Measurements from ENCODE around the gene CFAP20DC.

The CFAP20DC gene

DNA sequence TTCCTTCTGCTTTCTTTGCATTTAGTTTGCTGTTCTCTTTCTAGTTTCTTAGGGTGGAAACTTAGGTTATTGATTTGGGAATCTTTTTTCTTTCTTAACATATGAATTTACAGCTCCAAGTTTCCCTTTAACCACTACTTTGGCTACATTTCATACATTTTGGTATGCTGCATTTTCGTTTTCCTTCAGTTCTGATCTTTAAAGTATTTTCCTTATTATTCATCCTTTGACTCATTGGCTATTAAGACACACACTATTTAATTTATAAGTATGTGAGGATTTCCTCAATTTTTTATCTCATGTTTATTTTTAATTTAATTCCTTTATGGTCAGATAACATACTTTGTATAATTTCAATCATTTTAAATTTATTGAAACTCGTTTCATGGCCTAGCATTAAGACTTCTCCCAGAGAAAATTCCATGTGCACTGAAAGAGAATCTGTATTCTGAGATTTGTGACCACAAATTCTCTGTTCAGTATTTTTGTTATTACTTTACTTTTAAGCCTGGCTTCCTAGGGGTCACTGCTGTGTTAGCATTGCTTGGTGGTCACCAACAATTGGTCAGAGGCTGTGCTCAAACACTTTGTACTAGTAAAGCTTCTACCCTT lies 87.7 kb downstream of the CFAP20DC start:
- Histone ChIP-seq H3K9ac (ENCODE audit: low read depth, low read length) (peak overlapping the region; percentile 49), H3K27me3 (ENCODE audit: control insufficient read depth, insufficient read depth, low read length) (no peaks in the 10 kb centered on the region), H3K4me2 (ENCODE audit: low read length) (peak overlapping the region; percentile 60), H3K36me3 (ENCODE audit: insufficient read depth, low read length) (no peaks in the 10 kb centered on the region), H3K9me3 (replicated peaks; ENCODE audit: low read length) (no peaks in the 10 kb centered on the region), H3K4me3 (ENCODE audit: low read length) (peak overlapping the region; percentile 22), H3K4me1 (ENCODE audit: control insufficient read depth, insufficient read depth, low read length) (peaks cover 38% of the 10 kb centered on the region)

DNA sequence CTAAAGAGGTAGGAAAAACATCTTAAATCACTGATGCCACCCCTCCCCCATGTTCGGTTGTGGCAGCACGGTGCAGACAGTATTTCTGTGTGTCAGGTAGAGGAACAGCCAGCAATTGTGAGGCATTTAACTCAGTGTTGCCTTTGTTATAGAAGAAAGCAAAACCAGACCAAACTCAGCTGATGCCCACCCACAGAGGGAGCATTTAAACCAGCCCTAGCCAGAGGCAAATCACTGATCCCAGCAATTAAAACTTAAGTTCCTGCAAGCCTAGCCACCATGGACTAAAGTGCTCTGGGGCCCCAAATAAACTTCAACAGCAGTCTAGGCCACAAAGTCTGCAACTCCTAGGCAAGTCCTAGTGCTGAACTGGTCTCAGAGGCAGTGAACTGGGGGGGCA lies 94.5 kb downstream of the CFAP20DC start:
- no peak overlapping the region for H3K4me2 ChIP-seq (ENCODE audit: low read length)
- peaks cover 10% of the 10 kb centered on the region for H3K4me1 ChIP-seq (ENCODE audit: control insufficient read depth, insufficient read depth, low read length)
- H3K9ac ChIP-seq (ENCODE audit: low read depth, low read length), result no peak overlapping the region
- no peak overlapping the region for H3K4me3 ChIP-seq (ENCODE audit: low read length)
- H3K9me3 ChIP-seq (replicated peaks; ENCODE audit: low read length), result no peaks in the 10 kb centered on the region
- no peaks in the 10 kb centered on the region for H3K36me3 ChIP-seq (ENCODE audit: insufficient read depth, low read length)
- H3K27me3 ChIP-seq (ENCODE audit: control insufficient read depth, insufficient read depth, low read length), result no peaks in the 10 kb centered on the region

DNA sequence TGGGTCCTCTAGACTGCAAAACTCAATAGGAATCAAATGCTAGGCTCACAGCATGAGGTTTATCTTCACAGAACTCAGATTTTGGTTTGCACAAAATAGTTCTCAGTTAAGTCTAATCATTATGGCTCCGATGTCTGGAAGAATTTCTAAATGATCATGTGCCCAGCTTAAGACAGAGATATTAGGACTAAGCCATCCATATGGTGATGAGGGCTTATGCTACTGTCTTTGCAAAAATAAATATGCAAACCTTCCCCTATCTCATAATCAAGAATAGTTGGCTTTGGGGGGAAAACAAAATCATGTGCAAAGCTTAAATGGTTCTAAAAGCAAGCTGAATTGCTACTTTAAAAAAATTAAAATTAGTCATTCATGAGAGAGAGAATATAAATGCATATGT lies 96.5 kb downstream of the CFAP20DC start:
- Histone ChIP-seq H3K36me3 (ENCODE audit: insufficient read depth, low read length) (no peaks in the 10 kb centered on the region), H3K9ac (ENCODE audit: low read depth, low read length) (no peak overlapping the region), H3K4me1 (ENCODE audit: control insufficient read depth, insufficient read depth, low read length) (peaks cover 10% of the 10 kb centered on the region), H3K9me3 (replicated peaks; ENCODE audit: low read length) (no peaks in the 10 kb centered on the region), H3K4me2 (ENCODE audit: low read length) (no peak overlapping the region), H3K4me3 (ENCODE audit: low read length) (no peak overlapping the region), H3K27me3 (ENCODE audit: control insufficient read depth, insufficient read depth, low read length) (no peaks in the 10 kb centered on the region)

DNA sequence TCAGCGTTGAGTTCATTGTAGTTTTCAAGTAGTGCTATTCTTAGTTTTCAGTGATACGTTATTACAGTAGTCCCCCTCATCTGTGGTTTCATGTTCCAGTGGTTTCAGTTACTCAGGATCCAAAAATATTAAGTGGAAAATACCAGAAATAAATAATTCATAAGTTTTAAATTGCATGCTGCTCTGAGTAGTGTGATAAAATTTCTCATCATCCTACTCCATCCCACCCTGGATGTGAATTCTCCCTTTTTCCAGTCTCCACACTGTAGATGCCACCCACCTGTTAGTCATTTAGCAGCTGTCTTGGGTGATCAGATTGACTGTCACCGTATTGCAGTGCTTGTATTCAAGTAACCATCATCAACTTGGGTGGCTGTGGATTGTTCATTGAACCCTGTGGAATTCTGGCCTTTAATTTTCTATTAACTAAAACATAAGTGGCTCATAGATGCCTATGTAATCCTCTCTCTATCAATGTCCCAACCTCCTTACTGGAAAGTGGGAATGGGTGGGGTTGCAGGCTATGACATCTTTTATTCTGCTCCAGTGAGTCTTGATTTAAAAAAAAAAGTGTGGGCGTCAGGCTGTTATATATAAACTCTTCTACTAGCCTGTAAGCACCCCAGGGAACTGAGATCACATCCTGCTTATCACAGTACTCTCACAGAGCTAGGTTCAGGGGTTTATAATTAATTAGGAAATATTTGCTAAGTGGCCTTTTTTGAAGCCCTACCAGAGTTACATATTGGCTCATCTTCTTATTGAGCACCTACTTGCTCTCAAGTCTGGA lies 97.5 kb downstream of the CFAP20DC start:
- Histone ChIP-seq H3K9me3 (replicated peaks; ENCODE audit: low read length) (no peaks in the 10 kb centered on the region), H3K9ac (ENCODE audit: low read depth, low read length) (no peak overlapping the region), H3K27me3 (ENCODE audit: control insufficient read depth, insufficient read depth, low read length) (no peaks in the 10 kb centered on the region), H3K4me3 (ENCODE audit: low read length) (no peak overlapping the region), H3K4me2 (ENCODE audit: low read length) (no peak overlapping the region), H3K36me3 (ENCODE audit: insufficient read depth, low read length) (no peaks in the 10 kb centered on the region), H3K4me1 (ENCODE audit: control insufficient read depth, insufficient read depth, low read length) (peaks cover 10% of the 10 kb centered on the region)

DNA sequence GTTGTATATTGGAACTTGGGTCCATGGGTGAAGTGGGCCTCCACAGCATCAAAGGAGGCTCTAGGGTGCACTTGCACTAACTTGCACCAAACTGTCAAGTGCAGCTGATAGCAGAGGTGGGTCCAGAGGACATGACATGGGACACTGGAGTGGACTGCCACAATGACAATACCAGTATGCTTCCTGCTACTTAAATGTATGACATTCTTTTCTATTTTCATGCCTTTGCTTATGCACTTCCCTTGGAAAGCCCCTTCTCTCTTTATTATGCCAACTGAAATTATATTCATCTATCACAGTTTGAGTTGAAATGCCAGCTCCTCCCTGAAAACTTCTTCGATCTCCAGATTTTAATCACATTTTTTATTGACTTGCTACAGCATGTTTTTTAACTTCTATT lies 101.8 kb downstream of the CFAP20DC start:
- Histone ChIP-seq H3K27me3 (ENCODE audit: control insufficient read depth, insufficient read depth, low read length) (no peaks in the 10 kb centered on the region), H3K36me3 (ENCODE audit: insufficient read depth, low read length) (no peaks in the 10 kb centered on the region), H3K4me3 (ENCODE audit: low read length) (no peak overlapping the region), H3K4me2 (ENCODE audit: low read length) (no peak overlapping the region), H3K9me3 (replicated peaks; ENCODE audit: low read length) (no peaks in the 10 kb centered on the region), H3K9ac (ENCODE audit: low read depth, low read length) (no peak overlapping the region), H3K4me1 (ENCODE audit: control insufficient read depth, insufficient read depth, low read length) (peaks cover 10% of the 10 kb centered on the region)

DNA sequence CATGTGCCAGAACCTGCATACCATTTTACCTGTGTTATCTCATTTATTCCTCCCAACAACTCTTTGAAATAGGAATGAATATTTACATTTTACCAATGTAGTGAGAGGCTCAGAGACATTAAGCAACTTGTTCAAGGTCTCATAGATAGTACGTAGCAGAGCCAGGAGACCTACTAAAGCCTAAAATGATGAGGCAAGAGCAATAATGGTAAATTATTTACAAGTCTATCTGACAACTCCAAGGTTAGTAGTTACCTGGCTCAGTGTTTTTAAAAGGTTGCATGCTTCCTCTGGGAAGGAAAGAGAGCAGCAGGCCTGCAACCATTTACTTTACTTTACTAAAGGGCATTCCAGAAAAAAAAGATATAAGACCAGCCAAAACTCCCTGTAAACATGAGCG lies 103.0 kb downstream of the CFAP20DC start:
- Histone ChIP-seq H3K9ac (ENCODE audit: low read depth, low read length) (no peak overlapping the region), H3K36me3 (ENCODE audit: insufficient read depth, low read length) (no peaks in the 10 kb centered on the region), H3K4me2 (ENCODE audit: low read length) (no peak overlapping the region), H3K27me3 (ENCODE audit: control insufficient read depth, insufficient read depth, low read length) (no peaks in the 10 kb centered on the region), H3K4me1 (ENCODE audit: control insufficient read depth, insufficient read depth, low read length) (no peaks in the 10 kb centered on the region), H3K9me3 (replicated peaks; ENCODE audit: low read length) (no peaks in the 10 kb centered on the region), H3K4me3 (ENCODE audit: low read length) (no peak overlapping the region)

DNA sequence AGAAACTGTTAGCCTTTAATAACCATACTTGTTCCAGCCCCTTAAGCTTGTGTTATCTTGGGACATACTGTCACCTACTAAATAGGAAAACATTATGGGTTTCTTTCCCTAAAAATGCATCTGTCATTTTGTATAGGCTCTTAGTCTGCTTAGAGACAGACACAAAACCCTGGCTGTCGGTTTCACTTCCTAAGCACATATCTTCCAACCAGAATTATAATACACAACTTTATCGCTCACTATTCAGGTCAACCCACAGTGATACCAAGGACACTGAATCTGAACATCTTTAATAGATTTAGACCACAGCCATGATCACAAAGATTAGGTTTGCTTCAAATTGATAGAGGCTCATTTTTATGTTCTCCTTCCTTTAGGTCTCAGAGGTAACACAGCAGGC lies 111.8 kb downstream of the CFAP20DC start:
- Histone ChIP-seq H3K9ac (ENCODE audit: low read depth, low read length) (no peak overlapping the region), H3K4me2 (ENCODE audit: low read length) (no peak overlapping the region), H3K9me3 (replicated peaks; ENCODE audit: low read length) (no peaks in the 10 kb centered on the region), H3K36me3 (ENCODE audit: insufficient read depth, low read length) (no peaks in the 10 kb centered on the region), H3K4me1 (ENCODE audit: control insufficient read depth, insufficient read depth, low read length) (no peaks in the 10 kb centered on the region), H3K27me3 (ENCODE audit: control insufficient read depth, insufficient read depth, low read length) (no peaks in the 10 kb centered on the region), H3K4me3 (ENCODE audit: low read length) (no peak overlapping the region)

DNA sequence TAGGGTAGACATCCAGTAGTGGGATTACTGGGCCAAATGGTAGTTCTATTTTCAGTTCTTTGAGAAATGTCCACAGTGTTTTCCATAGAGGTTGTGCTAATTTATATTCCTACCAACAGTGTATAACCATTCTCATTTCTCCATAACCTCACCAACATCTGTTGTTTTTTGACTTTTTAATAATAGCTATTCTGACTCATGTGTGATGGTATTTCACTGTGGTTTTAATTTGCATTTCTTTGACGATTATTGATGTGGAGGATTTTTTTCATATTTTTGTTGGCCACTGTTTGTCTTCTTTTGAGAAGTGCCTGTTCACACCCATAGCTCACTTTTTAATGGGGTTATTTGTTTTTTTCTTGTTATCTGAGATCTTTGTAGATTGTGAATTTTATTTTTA lies 125.2 kb downstream of the CFAP20DC start:
- no peaks in the 10 kb centered on the region for H3K9me3 ChIP-seq (replicated peaks; ENCODE audit: low read length)
- no peaks in the 10 kb centered on the region for H3K36me3 ChIP-seq (ENCODE audit: insufficient read depth, low read length)
- H3K4me2 ChIP-seq (ENCODE audit: low read length), result no peak overlapping the region

DNA sequence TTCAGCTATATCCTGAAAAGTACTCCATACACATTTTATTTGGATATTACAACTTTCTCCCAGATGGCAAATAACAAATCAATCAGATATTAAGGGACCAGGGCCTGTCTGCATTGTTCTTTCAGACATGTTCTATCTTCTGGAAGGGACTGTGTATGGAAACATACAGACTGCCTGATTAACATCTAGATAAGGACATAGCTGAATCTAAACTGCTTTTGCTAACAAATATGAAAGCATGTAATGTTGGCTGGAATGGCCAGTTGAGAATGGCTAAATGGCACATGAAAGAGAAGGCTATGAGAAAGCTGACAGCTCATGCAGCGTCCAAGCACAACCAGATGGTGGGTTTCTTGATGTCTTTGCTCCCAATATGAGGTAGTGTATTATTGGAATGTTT lies 149.4 kb downstream of the CFAP20DC start:
- Histone ChIP-seq H3K9me3 (replicated peaks; ENCODE audit: low read length) (no peaks in the 10 kb centered on the region), H3K9ac (ENCODE audit: low read depth, low read length) (no peak overlapping the region), H3K27me3 (ENCODE audit: control insufficient read depth, insufficient read depth, low read length) (no peaks in the 10 kb centered on the region), H3K4me2 (ENCODE audit: low read length) (no peak overlapping the region), H3K4me1 (ENCODE audit: control insufficient read depth, insufficient read depth, low read length) (peaks cover 5% of the 10 kb centered on the region), H3K4me3 (ENCODE audit: low read length) (no peak overlapping the region), H3K36me3 (ENCODE audit: insufficient read depth, low read length) (no peaks in the 10 kb centered on the region)

More for the DNA sequence above, 125.2 kb downstream of the CFAP20DC start:
- Histone ChIP-seq H3K4me3 (ENCODE audit: low read length) (no peak overlapping the region), H3K9ac (ENCODE audit: low read depth, low read length) (no peak overlapping the region), H3K27me3 (ENCODE audit: control insufficient read depth, insufficient read depth, low read length) (no peaks in the 10 kb centered on the region), H3K4me1 (ENCODE audit: control insufficient read depth, insufficient read depth, low read length) (no peaks in the 10 kb centered on the region)

DNA sequence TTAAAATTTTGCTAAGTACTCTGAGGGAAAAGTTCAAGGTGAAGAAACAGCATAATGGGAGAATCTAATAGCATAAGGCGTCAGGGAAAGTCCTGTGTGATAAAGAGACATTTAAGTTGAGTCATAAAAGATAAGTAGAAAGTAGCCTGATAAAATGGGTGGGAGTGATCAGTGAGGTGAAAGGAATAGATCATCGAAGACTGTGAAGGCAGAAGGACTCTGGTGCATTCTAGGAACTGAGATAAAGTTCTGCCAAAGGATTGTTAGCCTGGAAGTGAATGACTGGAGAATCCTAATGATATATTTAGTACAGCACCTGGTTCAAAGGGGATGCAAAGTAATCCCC lies 149.9 kb downstream of the CFAP20DC start:
- Histone ChIP-seq H3K4me2 (ENCODE audit: low read length) (no peak overlapping the region), H3K4me1 (ENCODE audit: control insufficient read depth, insufficient read depth, low read length) (peaks cover 5% of the 10 kb centered on the region), H3K9me3 (replicated peaks; ENCODE audit: low read length) (no peaks in the 10 kb centered on the region), H3K4me3 (ENCODE audit: low read length) (no peak overlapping the region), H3K27me3 (ENCODE audit: control insufficient read depth, insufficient read depth, low read length) (no peaks in the 10 kb centered on the region), H3K9ac (ENCODE audit: low read depth, low read length) (no peak overlapping the region), H3K36me3 (ENCODE audit: insufficient read depth, low read length) (no peaks in the 10 kb centered on the region)

DNA sequence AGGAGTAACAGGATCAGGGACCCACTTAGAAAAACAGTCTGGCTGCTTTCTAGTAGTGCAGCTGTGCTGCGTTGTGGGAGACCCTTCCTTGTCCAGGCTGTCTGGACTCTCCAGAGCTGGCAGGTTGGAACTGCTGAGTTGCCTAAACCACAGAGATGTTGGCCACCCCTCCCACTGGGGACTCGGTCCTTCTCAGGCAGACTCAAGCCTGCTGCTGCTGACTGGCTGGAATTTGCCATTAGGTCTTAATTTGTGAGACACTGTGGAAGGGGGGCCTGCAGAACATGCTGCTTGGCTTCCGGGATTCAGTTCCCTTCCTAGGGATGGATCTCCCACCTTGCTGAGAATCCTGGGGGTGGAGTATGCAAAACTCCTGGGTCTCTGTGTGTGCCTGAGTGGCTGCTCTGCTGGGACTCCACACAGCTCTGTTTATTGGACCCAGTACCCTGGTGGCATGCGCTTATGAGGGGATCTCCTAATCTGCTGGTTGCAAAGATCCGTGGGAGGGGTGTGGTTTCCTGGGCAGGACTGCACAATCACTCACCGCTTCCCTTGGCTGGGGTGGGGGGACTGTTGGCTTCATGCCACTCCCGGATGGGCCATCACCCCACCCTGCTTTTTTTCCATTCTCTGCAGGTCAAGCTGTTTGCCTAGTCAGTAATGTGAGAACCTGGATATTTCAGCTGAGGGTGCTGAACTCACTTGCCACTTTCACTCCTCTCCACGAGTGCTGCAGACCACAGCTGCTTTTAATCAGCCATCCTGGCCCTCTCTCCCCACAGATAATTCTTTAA lies 150.5 kb downstream of the CFAP20DC start:
- Histone ChIP-seq H3K4me2 (ENCODE audit: low read length) (no peak overlapping the region), H3K4me1 (ENCODE audit: control insufficient read depth, insufficient read depth, low read length) (peaks cover 5% of the 10 kb centered on the region), H3K4me3 (ENCODE audit: low read length) (no peak overlapping the region), H3K36me3 (ENCODE audit: insufficient read depth, low read length) (no peaks in the 10 kb centered on the region), H3K27me3 (ENCODE audit: control insufficient read depth, insufficient read depth, low read length) (no peaks in the 10 kb centered on the region), H3K9ac (ENCODE audit: low read depth, low read length) (no peak overlapping the region), H3K9me3 (replicated peaks; ENCODE audit: low read length) (no peaks in the 10 kb centered on the region)

Data from skeletal muscle satellite cell (primary cell).